ENCODE measurements around the gene RNF212.

The RNF212 gene

GRCh38 chr4:1075225-1075624, 38.1 kb downstream of the RNF212 start:
- Histone ChIP-seq H3K27ac (no peak overlapping the region), H3K4me1 (peaks cover 26% of the 10 kb centered on the region), H3K9ac (no peak overlapping the region), H3K36me3 (no peaks in the 10 kb centered on the region), H3K4me2 (no peak overlapping the region), H3K9me3 (no peaks in the 10 kb centered on the region; the same call in 1 of the 2 replicates), H4K20me1 (no peaks in the 10 kb centered on the region), H3K4me3 (no peak overlapping the region), H3K27me3 (no peaks in the 10 kb centered on the region)
- TF ChIP-seq Cebpa-rat (IDR thresholded peaks at IDR 0.05), result no peak

- no peaks in the 10 kb centered on the region for H3K36me3 ChIP-seq
- no peak for TF ChIP-seq Cebpa-rat (IDR thresholded peaks at IDR 0.05)
- peaks cover 15% of the 10 kb centered on the region for H3K4me1 ChIP-seq
- H3K4me3 ChIP-seq, result no peak overlapping the region
- H3K9ac ChIP-seq, result no peak overlapping the region
- H3K27me3 ChIP-seq, result no peaks in the 10 kb centered on the region
- H4K20me1 ChIP-seq, result no peaks in the 10 kb centered on the region
- H3K9me3 ChIP-seq, result no peaks in the 10 kb centered on the region
- H3K4me2 ChIP-seq, result no peak overlapping the region
- H3K27ac ChIP-seq, result no peak overlapping the region
Measured at GRCh38 chr4:1074077-1074476, 39.3 kb downstream of the RNF212 start.

GRCh38 chr4:1072830-1073446, 40.4 kb downstream of the RNF212 start:
- TF ChIP-seq Cebpa-rat (IDR thresholded peaks at IDR 0.05), result no peak
- Histone ChIP-seq H3K9ac (no peak overlapping the region), H3K4me3 (no peak overlapping the region), H3K27ac (no peak overlapping the region), H3K27me3 (no peaks in the 10 kb centered on the region), H3K36me3 (no peaks in the 10 kb centered on the region), H3K4me1 (peaks cover 14% of the 10 kb centered on the region; the same call in 1 of the 2 replicates), H4K20me1 (no peaks in the 10 kb centered on the region), H3K9me3 (no peaks in the 10 kb centered on the region), H3K4me2 (no peak overlapping the region)

- TF ChIP-seq Cebpa-rat (IDR thresholded peaks at IDR 0.05), result no peak
- H3K9ac ChIP-seq, result no peak overlapping the region
- H3K4me3 ChIP-seq, result no peak overlapping the region
- H3K9me3 ChIP-seq, result no peaks in the 10 kb centered on the region
- no peaks in the 10 kb centered on the region for H3K4me1 ChIP-seq
- H3K27me3 ChIP-seq, result peaks cover 7% of the 10 kb centered on the region
- H3K27ac ChIP-seq, result no peak overlapping the region
- H3K36me3 ChIP-seq, result no peaks in the 10 kb centered on the region
- no peaks in the 10 kb centered on the region for H4K20me1 ChIP-seq
- H3K4me2 ChIP-seq, result no peak overlapping the region
Measured at GRCh38 chr4:1069394-1069793, 44.0 kb downstream of the RNF212 start.

- Histone ChIP-seq H4K20me1 (peaks cover 12% of the 10 kb centered on the region), H3K9ac (no peak overlapping the region), H3K4me2 (no peak overlapping the region), H3K4me3 (no peak overlapping the region), H3K27me3 (peaks cover 43% of the 10 kb centered on the region), H3K4me1 (peaks cover 19% of the 10 kb centered on the region), H3K27ac (no peak overlapping the region), H3K36me3 (no peaks in the 10 kb centered on the region), H3K9me3 (no peaks in the 10 kb centered on the region)
- no peak for TF ChIP-seq Cebpa-rat (IDR thresholded peaks at IDR 0.05)
Measured at GRCh38 chr4:1065732-1066131, 47.6 kb downstream of the RNF212 start.

GRCh38 chr4:1062419-1062818, 50.9 kb downstream of the RNF212 start:
- TF ChIP-seq Cebpa-rat (IDR thresholded peaks at IDR 0.05), result no peak
- Histone ChIP-seq H3K4me1 (peaks cover 43% of the 10 kb centered on the region), H3K36me3 (no peaks in the 10 kb centered on the region), H3K27ac (no peak overlapping the region), H4K20me1 (peaks cover 32% of the 10 kb centered on the region), H3K4me3 (no peak overlapping the region), H3K4me2 (peak overlapping the region; percentile 20; the same call in 1 of the 2 replicates), H3K9ac (no peak overlapping the region), H3K27me3 (peaks cover 76% of the 10 kb centered on the region), H3K9me3 (no peaks in the 10 kb centered on the region)

GRCh38 chr4:1061760-1062159, 51.6 kb downstream of the RNF212 start:
- no peak for TF ChIP-seq Cebpa-rat (IDR thresholded peaks at IDR 0.05)
- Histone ChIP-seq H3K27ac (no peak overlapping the region), H3K36me3 (no peaks in the 10 kb centered on the region), H3K27me3 (peaks cover 83% of the 10 kb centered on the region), H3K4me1 (peaks cover 43% of the 10 kb centered on the region), H3K9me3 (no peaks in the 10 kb centered on the region), H3K4me2 (peak overlapping the region; percentile 20; the same call in 1 of the 2 replicates), H4K20me1 (peaks cover 39% of the 10 kb centered on the region), H3K4me3 (no peak overlapping the region), H3K9ac (no peak overlapping the region)

GRCh38 chr4:1061056-1061700, 52.2 kb downstream of the RNF212 start:
- Histone ChIP-seq H3K27ac (no peak overlapping the region), H4K20me1 (peaks cover 44% of the 10 kb centered on the region), H3K9ac (no peak overlapping the region), H3K4me2 (peak overlapping the region; percentile 11; the same call in 1 of the 2 replicates), H3K4me3 (no peak overlapping the region), H3K9me3 (no peaks in the 10 kb centered on the region), H3K27me3 (peaks cover 89% of the 10 kb centered on the region), H3K4me1 (peaks cover 45% of the 10 kb centered on the region), H3K36me3 (no peaks in the 10 kb centered on the region)
- no peak for TF ChIP-seq Cebpa-rat (IDR thresholded peaks at IDR 0.05)

- H3K9ac ChIP-seq, result no peak overlapping the region
- no peaks in the 10 kb centered on the region for H3K36me3 ChIP-seq
- H3K4me1 ChIP-seq, result peaks cover 51% of the 10 kb centered on the region
- TF ChIP-seq Cebpa-rat (IDR thresholded peaks at IDR 0.05), result no peak
- no peak overlapping the region for H3K4me2 ChIP-seq
- H3K4me3 ChIP-seq, result no peak overlapping the region
- H3K27ac ChIP-seq, result no peak overlapping the region
- H3K27me3 ChIP-seq, result peaks cover 94% of the 10 kb centered on the region
- H3K9me3 ChIP-seq, result no peaks in the 10 kb centered on the region
- H4K20me1 ChIP-seq, result peaks cover 50% of the 10 kb centered on the region
Measured at GRCh38 chr4:1060621-1061020, 52.7 kb downstream of the RNF212 start.

- Histone ChIP-seq H3K36me3 (no peaks in the 10 kb centered on the region), H3K9ac (no peak overlapping the region), H3K27ac (no peak overlapping the region), H4K20me1 (peaks cover 55% of the 10 kb centered on the region), H3K4me2 (no peak overlapping the region), H3K27me3 (peaks cover 99% of the 10 kb centered on the region), H3K4me3 (no peak overlapping the region), H3K4me1 (peaks cover 56% of the 10 kb centered on the region), H3K9me3 (no peaks in the 10 kb centered on the region)
- TF ChIP-seq Cebpa-rat (IDR thresholded peaks at IDR 0.05), result no peak
Measured at GRCh38 chr4:1060121-1060520, 53.2 kb downstream of the RNF212 start.

All from BLaER1 (cell line).